ENCODE measurements around the gene PNLIP.

Gene PNLIP

GRCh38 chr10:116554628-116555027 lies 8.9 kb downstream of the PNLIP start:
- Histone ChIP-seq H3K9ac (ENCODE audit: insufficient read length) (no peak overlapping the region), H3K36me3 (ENCODE audit: insufficient read depth, low read length) (no peaks in the 10 kb centered on the region), H3K4me3 (no peak overlapping the region), H3K9me3 (ENCODE audit: low read depth, low read length) (no peaks in the 10 kb centered on the region), H3K27ac (no peak overlapping the region)
- TF ChIP-seq FOXP2 (optimal IDR thresholded peaks at IDR 0.05; ENCODE audit: control extremely low read depth, extremely low read length, insufficient read depth) (no peak), POLR2AphosphoS5 (IDR thresholded peaks at IDR 0.05; ENCODE audit: borderline replicate concordance, low read depth, low read length) (no peak), EZH2 (IDR thresholded peaks at IDR 0.05) (no peak)
- DNase-seq (ENCODE audit: low read depth, low spot score) = no peak

DNA sequence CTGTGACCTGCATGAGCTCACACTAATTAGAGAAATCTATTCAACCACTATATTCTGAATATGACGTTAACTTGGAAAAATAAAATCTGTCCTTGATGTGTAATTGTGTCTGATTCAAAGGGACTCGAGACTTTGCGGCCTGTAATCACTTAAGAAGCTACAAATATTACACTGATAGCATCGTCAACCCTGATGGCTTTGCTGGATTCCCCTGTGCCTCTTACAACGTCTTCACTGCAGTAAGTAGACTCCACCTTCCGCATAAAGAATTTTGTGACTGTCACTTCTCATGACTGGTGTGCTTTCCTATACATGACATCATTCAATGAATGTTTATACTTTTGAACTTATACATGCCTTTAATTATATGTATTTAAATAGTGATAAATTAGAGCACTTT lies 10.1 kb downstream of the PNLIP start:
- no peak for DNase-seq (ENCODE audit: low read depth, low spot score)
- no peak for TF ChIP-seq POLR2AphosphoS5 (IDR thresholded peaks at IDR 0.05; ENCODE audit: borderline replicate concordance, low read depth, low read length)
- TF ChIP-seq FOXP2 (optimal IDR thresholded peaks at IDR 0.05; ENCODE audit: control extremely low read depth, extremely low read length, insufficient read depth) = no peak
- TF ChIP-seq EZH2 (IDR thresholded peaks at IDR 0.05) = no peak

GRCh38 chr10:116557305-116557880 lies 11.7 kb downstream of the PNLIP start:
- TF ChIP-seq POLR2AphosphoS5 (IDR thresholded peaks at IDR 0.05; ENCODE audit: borderline replicate concordance, low read depth, low read length) = no peak
- TF ChIP-seq FOXP2 (optimal IDR thresholded peaks at IDR 0.05; ENCODE audit: control extremely low read depth, extremely low read length, insufficient read depth) = no peak
- TF ChIP-seq EZH2 (IDR thresholded peaks at IDR 0.05) = no peak
- Histone ChIP-seq H3K27ac (no peak overlapping the region), H3K4me3 (no peak overlapping the region), H3K9ac (ENCODE audit: insufficient read length) (no peak overlapping the region), H3K36me3 (ENCODE audit: insufficient read depth, low read length) (no peaks in the 10 kb centered on the region), H3K9me3 (ENCODE audit: low read depth, low read length) (no peaks in the 10 kb centered on the region)
- DNase-seq (ENCODE audit: low read depth, low spot score) = no peak

More for the DNA sequence above, 10.1 kb downstream of the PNLIP start:
- no peak overlapping the region for H3K9ac ChIP-seq (ENCODE audit: insufficient read length)
- no peaks in the 10 kb centered on the region for H3K36me3 ChIP-seq (ENCODE audit: insufficient read depth, low read length)
- no peak overlapping the region for H3K4me3 ChIP-seq
- no peak overlapping the region for H3K27ac ChIP-seq
- H3K9me3 ChIP-seq (ENCODE audit: low read depth, low read length) = no peaks in the 10 kb centered on the region

GRCh38 chr10:116565534-116565933 lies 19.8 kb downstream of the PNLIP start:
- Histone ChIP-seq H3K9ac (ENCODE audit: insufficient read length) (no peak overlapping the region), H3K36me3 (ENCODE audit: insufficient read depth, low read length) (no peaks in the 10 kb centered on the region), H3K27ac (no peak overlapping the region), H3K9me3 (ENCODE audit: low read depth, low read length) (no peaks in the 10 kb centered on the region), H3K4me3 (no peak overlapping the region)
- TF ChIP-seq FOXP2 (optimal IDR thresholded peaks at IDR 0.05; ENCODE audit: control extremely low read depth, extremely low read length, insufficient read depth) (no peak), POLR2AphosphoS5 (IDR thresholded peaks at IDR 0.05; ENCODE audit: borderline replicate concordance, low read depth, low read length) (no peak)
- no peak for DNase-seq (ENCODE audit: low read depth, low spot score)

- Histone ChIP-seq H3K4me3 (no peak overlapping the region), H3K9me3 (ENCODE audit: low read depth, low read length) (no peaks in the 10 kb centered on the region), H3K36me3 (ENCODE audit: insufficient read depth, low read length) (no peaks in the 10 kb centered on the region), H3K9ac (ENCODE audit: insufficient read length) (no peak overlapping the region), H3K27ac (no peak overlapping the region)
- DNase-seq (ENCODE audit: low read depth, low spot score) = no peak
- no peak for TF ChIP-seq EZH2 (IDR thresholded peaks at IDR 0.05)
- TF ChIP-seq POLR2AphosphoS5 (IDR thresholded peaks at IDR 0.05; ENCODE audit: borderline replicate concordance, low read depth, low read length) = no peak
- no peak for TF ChIP-seq FOXP2 (optimal IDR thresholded peaks at IDR 0.05; ENCODE audit: control extremely low read depth, extremely low read length, insufficient read depth)
Observed at GRCh38 chr10:116566932-116567331, 21.2 kb downstream of the PNLIP start.

DNA sequence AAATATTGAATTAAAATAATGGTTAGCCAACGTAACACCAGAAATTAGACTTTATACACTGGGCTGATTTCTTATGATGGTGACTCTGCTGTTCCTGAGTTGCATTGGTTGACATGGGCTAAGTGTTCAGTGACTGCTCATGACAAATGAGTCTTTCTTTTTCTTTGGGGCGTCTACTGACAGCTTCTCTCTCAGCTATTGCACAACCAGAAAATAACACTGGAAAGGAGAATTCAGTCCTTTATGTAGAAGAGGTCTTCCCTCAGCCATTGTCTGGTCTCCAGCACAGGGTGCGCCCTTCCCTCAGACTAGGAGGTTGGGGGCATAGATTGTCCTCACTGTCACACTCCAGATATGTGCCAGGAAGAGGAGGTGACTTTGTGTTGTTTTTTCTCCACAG lies 21.6 kb downstream of the PNLIP start:
- H3K9me3 ChIP-seq (ENCODE audit: low read depth, low read length) = no peaks in the 10 kb centered on the region
- H3K9ac ChIP-seq (ENCODE audit: insufficient read length) = no peak overlapping the region
- DNase-seq (ENCODE audit: low read depth, low spot score) = no peak
- TF ChIP-seq FOXP2 (optimal IDR thresholded peaks at IDR 0.05; ENCODE audit: control extremely low read depth, extremely low read length, insufficient read depth) (no peak), EZH2 (IDR thresholded peaks at IDR 0.05) (no peak), POLR2AphosphoS5 (IDR thresholded peaks at IDR 0.05; ENCODE audit: borderline replicate concordance, low read depth, low read length) (no peak)
- no peak overlapping the region for H3K27ac ChIP-seq
- H3K4me3 ChIP-seq = no peak overlapping the region
- H3K36me3 ChIP-seq (ENCODE audit: insufficient read depth, low read length) = no peaks in the 10 kb centered on the region

DNA sequence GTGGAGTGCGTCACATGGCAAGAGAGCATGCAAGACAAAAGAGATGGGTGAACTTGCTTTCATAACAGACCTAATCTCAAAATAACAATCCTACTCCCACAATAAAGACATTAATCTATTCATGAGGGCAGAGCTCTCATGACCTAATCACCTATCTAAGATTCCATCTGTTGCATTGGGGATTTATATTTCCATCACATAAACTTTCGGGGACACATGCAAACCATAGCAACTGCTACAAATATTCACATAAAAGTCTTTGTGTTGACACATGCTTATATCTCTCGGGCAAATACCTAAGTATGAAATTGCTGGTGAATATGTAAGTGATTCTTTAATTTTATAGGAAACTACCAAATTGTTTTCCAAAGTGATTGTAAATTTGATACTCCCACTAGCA lies 29.1 kb downstream of the PNLIP start:
- TF ChIP-seq EZH2 (IDR thresholded peaks at IDR 0.05) = no peak
- TF ChIP-seq FOXP2 (optimal IDR thresholded peaks at IDR 0.05; ENCODE audit: control extremely low read depth, extremely low read length, insufficient read depth) = no peak
- TF ChIP-seq POLR2AphosphoS5 (IDR thresholded peaks at IDR 0.05; ENCODE audit: borderline replicate concordance, low read depth, low read length) = no peak
- Histone ChIP-seq H3K9ac (ENCODE audit: insufficient read length) (no peak overlapping the region), H3K36me3 (ENCODE audit: insufficient read depth, low read length) (no peaks in the 10 kb centered on the region), H3K4me3 (no peak overlapping the region), H3K9me3 (ENCODE audit: low read depth, low read length) (no peaks in the 10 kb centered on the region), H3K27ac (no peak overlapping the region)
- no peak for DNase-seq (ENCODE audit: low read depth, low spot score)

- H3K9ac ChIP-seq (ENCODE audit: insufficient read length) = no peak overlapping the region
- no peaks in the 10 kb centered on the region for H3K9me3 ChIP-seq (ENCODE audit: low read depth, low read length)
- no peaks in the 10 kb centered on the region for H3K36me3 ChIP-seq (ENCODE audit: insufficient read depth, low read length)
- no peak for DNase-seq (ENCODE audit: low read depth, low spot score)
- no peak for TF ChIP-seq FOXP2 (optimal IDR thresholded peaks at IDR 0.05; ENCODE audit: control extremely low read depth, extremely low read length, insufficient read depth)
- TF ChIP-seq EZH2 (IDR thresholded peaks at IDR 0.05) = no peak
- TF ChIP-seq POLR2AphosphoS5 (IDR thresholded peaks at IDR 0.05; ENCODE audit: borderline replicate concordance, low read depth, low read length) = no peak
- no peak overlapping the region for H3K27ac ChIP-seq
- H3K4me3 ChIP-seq = no peak overlapping the region
Observed at GRCh38 chr10:116587878-116588591, 42.3 kb downstream of the PNLIP start.

Data from SK-N-MC (cell line).